ENCODE results near the gene PTGDR2. TPM values are rescaled to one million over a fixed set of nuclear protein-coding genes. Genes with fewer than 3 reads are reported as not detected.

Gene PTGDR2
- total RNA-seq, 4 donors from 2014 or later: 0.37 to 2.2 (median 0.58) TPM

DNA sequence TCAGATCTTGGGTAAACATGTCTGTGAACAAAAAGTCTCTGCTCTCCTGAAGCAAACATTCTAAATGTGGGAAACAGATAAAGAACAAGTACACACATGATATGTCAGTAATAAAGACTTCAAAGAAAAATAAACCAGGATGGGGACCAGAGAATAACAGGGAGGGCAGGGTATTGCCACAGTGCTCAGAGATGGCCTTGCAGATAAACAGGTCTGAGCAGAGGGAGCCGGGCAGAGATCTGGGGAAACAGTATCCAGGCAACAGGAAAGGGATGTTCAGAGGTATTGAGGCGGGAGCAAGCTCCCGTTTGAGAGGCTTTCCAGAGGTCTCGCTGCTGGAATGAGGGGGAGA lies 10.9 kb downstream of the PTGDR2 start:
- no peak for ATAC-seq
- Histone ChIP-seq H3K4me1 (peaks cover 0 to 51% (median 19%) of the 10 kb centered on the region in 3 donors), H3K9me3 (no peaks in the 10 kb centered on the region), H3K36me3 (peaks cover 0 to 40% of the 10 kb centered on the region in 2 donors), H3K4me3 (no peak overlapping the region), H3K27me3 (no peaks in the 10 kb centered on the region), H3K27ac (no peak overlapping the region)
- WGBS, 2 donors (ENCODE audit: low coverage in 1 of 2): 38 to 40% methylated on average over 3 to 4 of the region's 4 CpGs
- no peak for TF ChIP-seq POLR2A (IDR thresholded peaks at IDR 0.05)
- no peak for TF ChIP-seq EP300 (IDR thresholded peaks at IDR 0.05)
- TF ChIP-seq, protein P1, sequence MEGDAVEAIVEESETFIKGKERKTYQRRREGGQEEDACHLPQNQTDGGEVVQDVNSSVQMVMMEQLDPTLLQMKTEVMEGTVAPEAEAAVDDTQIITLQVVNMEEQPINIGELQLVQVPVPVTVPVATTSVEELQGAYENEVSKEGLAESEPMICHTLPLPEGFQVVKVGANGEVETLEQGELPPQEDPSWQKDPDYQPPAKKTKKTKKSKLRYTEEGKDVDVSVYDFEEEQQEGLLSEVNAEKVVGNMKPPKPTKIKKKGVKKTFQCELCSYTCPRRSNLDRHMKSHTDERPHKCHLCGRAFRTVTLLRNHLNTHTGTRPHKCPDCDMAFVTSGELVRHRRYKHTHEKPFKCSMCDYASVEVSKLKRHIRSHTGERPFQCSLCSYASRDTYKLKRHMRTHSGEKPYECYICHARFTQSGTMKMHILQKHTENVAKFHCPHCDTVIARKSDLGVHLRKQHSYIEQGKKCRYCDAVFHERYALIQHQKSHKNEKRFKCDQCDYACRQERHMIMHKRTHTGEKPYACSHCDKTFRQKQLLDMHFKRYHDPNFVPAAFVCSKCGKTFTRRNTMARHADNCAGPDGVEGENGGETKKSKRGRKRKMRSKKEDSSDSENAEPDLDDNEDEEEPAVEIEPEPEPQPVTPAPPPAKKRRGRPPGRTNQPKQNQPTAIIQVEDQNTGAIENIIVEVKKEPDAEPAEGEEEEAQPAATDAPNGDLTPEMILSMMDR (IDR thresholded peaks at IDR 0.05): no peak
- no peak for TF ChIP-seq POLR2AphosphoS5 (IDR thresholded peaks at IDR 0.05)

DNA sequence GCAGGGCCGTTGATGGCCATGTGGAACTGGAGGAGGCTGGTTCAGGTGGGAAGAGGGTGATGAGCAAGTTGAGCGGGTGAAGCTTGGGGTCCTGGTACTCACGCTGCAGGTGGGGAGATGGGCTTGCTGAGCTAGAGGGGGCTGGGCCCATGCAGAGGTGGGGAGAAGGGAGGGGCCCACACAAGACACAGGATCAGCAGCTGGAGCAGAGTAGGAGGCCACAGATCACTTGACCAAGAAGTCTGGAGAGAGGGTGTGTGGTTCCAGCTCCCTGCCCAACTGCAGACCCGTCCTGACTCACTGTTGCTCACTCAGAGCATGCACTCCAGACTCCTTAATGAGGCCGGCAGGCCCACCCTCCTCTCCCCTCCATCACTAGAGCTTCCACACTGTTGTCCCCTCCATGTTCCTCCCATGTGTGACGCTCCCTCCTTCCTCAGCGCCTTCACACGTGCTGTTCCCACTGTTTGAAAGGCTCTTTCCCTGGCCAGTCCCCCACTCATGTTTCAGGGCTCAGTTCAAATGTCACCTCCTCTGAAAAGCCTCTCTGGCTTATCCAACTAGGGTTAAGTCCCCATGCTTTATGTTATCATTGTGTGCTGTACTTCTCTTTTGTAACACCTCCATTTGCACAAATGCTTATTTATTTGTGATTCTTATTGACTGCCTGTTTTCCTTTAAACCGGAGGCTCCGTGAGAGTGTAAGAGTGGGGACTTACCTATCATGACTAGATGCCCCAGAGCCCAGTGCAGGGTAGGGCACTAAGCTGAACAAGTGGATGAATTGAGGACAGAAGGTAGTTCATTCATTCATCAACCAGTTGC lies 11.5 kb downstream of the PTGDR2 start:
- no peak for TF ChIP-seq EP300 (IDR thresholded peaks at IDR 0.05)
- no peak for TF ChIP-seq POLR2AphosphoS5 (IDR thresholded peaks at IDR 0.05)
- no peak for TF ChIP-seq POLR2A (IDR thresholded peaks at IDR 0.05)
- TF ChIP-seq, protein P1 (IDR thresholded peaks at IDR 0.05): no peak

DNA sequence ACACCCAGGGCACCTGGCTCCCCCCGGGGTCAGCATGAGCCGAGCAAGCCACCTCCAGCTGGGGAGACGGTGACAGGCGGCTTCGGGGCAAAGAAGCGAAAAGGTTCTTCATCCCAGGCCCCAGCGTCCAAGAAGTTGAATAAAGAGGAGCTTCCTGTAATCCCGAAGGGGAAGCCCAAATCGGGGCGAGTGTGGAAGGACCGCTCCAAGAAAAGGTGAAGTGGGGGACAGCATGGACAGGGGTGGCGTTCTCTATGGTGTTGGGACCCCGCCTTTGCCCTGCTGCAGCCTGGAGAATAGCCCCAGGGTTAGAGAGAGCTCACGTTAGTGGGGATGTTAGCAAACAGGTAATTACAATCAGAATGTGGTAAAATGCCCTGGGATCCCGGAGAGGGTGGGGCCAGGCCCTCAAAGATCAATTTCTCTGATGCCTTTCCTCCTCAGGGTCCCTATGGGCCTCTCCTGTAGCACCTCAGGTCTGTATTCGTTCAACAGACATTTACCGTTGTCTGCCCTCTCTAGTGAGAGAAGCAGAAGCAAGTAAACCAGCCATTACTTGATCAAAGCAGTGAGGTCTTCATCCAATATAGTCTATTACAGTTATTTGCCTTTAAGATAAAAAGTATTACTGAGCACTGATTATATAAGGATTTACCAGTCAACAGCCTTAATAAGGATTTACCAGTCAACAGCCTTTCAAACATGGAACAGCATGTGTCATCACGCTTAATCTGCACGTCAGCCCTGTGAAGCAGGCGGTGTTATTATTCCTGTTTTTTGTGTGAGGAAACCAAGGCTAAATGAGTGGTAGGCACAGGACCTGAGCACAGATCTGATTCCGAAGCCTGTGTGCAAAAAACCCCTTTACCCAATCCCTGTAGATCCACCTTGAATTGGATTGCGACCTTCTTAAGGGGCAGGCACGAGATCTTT lies 12.8 kb downstream of the PTGDR2 start:
- H3K27me3 ChIP-seq: no peaks in the 10 kb centered on the region
- H3K4me1 ChIP-seq: peaks cover 0 to 54% (median 19%) of the 10 kb centered on the region in 3 donors
- no peaks in the 10 kb centered on the region for H3K9me3 ChIP-seq
- peak overlapping the region; percentile 52 to 91 for H3K4me3 ChIP-seq
- H3K36me3 ChIP-seq: peaks cover 0 to 21% of the 10 kb centered on the region in 2 donors
- TF ChIP-seq POLR2AphosphoS5 (IDR thresholded peaks at IDR 0.05) (no peak), POLR2A (IDR thresholded peaks at IDR 0.05) (no peak), EP300 (IDR thresholded peaks at IDR 0.05) (no peak)
- TF ChIP-seq, protein P1 (IDR thresholded peaks at IDR 0.05): no peak
- no peak for ATAC-seq
- peak overlapping the region in 3 of 4 donors; percentile 80 to 86 (median 81) for H3K27ac ChIP-seq
- WGBS, 2 donors (ENCODE audit: low coverage in 1 of 2): 13 to 29% methylated on average over 6 to 9 of the region's 23 CpGs

More for the DNA sequence above, 11.5 kb downstream of the PTGDR2 start:
- H3K27ac ChIP-seq: no peak overlapping the region
- H3K27me3 ChIP-seq: no peaks in the 10 kb centered on the region
- H3K9me3 ChIP-seq: no peaks in the 10 kb centered on the region
- 55 to 71% methylated on average over 3 to 7 of the region's 10 CpGs for WGBS, 2 donors (ENCODE audit: low coverage in 1 of 2)
- H3K36me3 ChIP-seq: peaks cover 0 to 34% of the 10 kb centered on the region in 2 donors
- peak overlapping the region in 1 of 2 donors; percentile 91 for H3K4me3 ChIP-seq
- no peak for ATAC-seq
- H3K4me1 ChIP-seq: peaks cover 0 to 54% (median 19%) of the 10 kb centered on the region in 3 donors

DNA sequence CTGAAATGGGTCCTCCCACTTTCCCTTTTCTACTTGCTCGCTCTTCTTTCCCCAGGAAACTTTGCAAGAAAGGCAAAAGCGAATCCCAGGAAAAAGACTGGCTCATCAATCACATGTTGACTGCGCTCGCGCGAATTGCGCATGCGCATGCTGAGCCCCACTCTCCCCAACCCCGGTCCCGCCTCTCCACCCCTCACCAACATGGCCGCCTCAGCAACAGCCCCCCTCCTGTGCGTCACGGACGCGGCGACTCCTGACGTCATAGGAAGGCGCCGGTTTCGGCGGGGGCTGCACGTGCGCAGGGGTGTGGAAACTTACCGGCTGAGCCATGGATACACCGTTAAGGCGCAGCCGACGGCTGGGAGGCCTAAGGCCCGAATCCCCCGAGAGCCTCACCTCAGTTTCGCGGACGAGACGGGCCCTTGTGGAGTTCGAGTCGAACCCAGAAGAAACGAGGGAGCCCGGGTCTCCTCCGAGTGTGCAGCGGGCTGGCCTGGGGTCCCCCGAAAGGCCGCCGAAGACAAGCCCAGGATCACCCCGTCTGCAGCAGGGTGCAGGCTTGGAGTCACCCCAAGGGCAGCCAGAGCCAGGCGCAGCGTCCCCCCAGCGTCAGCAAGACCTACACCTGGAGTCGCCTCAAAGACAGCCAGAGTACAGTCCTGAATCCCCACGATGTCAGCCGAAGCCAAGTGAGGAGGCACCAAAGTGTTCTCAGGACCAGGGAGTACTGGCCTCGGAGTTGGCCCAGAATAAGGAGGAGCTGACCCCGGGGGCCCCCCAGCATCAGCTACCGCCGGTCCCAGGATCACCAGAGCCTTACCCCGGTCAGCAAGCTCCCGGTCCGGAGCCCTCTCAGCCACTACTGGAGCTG lies 13.7 kb downstream of the PTGDR2 start, which contains the start of gene CCDC86:
CCDC86 (plus strand) TSS at position 317 of the 871 bp plus-strand sequence; CDS start at position 329, 12 bp downstream.
- H3K27ac ChIP-seq: peak within 1 kb of the TSS in 3 of 4 donors; percentile 80 to 86 (median 81)
- peak; percentile 97 for ATAC-seq
- WGBS, 2 donors (ENCODE audit: low coverage in 1 of 2): 1 to 5% methylated on average over 12 to 17 of the region's 57 CpGs
- peak in 1 of 2 donors; percentile 25 for TF ChIP-seq POLR2A (IDR thresholded peaks at IDR 0.05)
- TF ChIP-seq, protein P1 (IDR thresholded peaks at IDR 0.05): peak in 1 of 4 experiments; percentile 2
- peak; percentile 88 for TF ChIP-seq POLR2AphosphoS5 (IDR thresholded peaks at IDR 0.05)
- TF ChIP-seq EP300 (IDR thresholded peaks at IDR 0.05): no peak
- peak within 1 kb of the TSS; percentile 52 to 91 for H3K4me3 ChIP-seq
- peaks cover 0 to 12% of the 10 kb centered on the region in 2 donors for H3K36me3 ChIP-seq
- no peaks in the 10 kb centered on the region for H3K9me3 ChIP-seq
- peaks cover 0 to 54% (median 19%) of the 10 kb centered on the region in 3 donors for H3K4me1 ChIP-seq
- H3K27me3 ChIP-seq: no peaks in the 10 kb centered on the region

Measured in gastroesophageal sphincter (tissue), 4 donors.